ENCODE data around the gene TBC1D8.
A peak's percentile ranks its signal among the peaks of the same experiment; 100 is the strongest.

Gene TBC1D8

DNA sequence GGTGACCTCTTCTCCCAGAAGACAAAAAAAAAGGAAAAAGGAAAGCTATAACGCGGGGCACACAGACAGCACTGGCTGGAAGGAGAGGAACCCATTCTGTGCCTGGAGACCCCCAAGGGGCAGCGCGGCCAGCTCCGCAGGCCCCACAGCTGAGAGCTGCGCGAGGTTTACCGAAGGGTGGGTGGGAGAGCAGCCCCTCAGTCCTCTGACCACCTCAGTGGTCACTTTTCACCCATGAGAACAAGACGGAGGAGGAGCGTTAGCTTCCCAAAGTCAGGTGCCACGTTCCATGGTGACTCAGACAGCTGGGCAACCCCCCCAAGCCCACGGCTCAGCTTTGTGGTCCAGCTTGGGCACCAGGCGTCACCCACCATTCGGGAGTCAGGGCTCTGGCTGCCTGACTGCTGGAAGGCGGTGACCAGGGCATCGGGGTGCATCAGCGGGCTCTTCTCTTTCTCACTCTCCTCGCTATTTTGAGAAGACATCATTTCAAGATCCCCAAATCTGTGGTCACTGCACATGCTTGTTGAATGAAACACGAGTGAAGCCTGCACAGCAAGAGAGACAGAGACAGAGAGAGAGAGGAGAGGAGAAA lies 113.9 kb downstream of the TBC1D8 start:
- H3K9me3 ChIP-seq (ENCODE audit: control insufficient read depth, insufficient read depth, low read length): no peaks in the 10 kb centered on the region
- no peaks in the 10 kb centered on the region for H3K4me1 ChIP-seq (ENCODE audit: control insufficient read depth, insufficient read depth, low read length)
- H3K27me3 ChIP-seq (ENCODE audit: control insufficient read depth, insufficient read depth, low read length): no peaks in the 10 kb centered on the region
- H3K27ac ChIP-seq (ENCODE audit: low read depth, low read length): no peak overlapping the region
- peaks cover 38% of the 10 kb centered on the region for H3K36me3 ChIP-seq (ENCODE audit: control insufficient read depth, insufficient read depth, low read length)
- H3K9ac ChIP-seq (ENCODE audit: low read depth, low read length): no peak overlapping the region
- no peak overlapping the region for H3K4me3 ChIP-seq (ENCODE audit: low read depth, low read length)

DNA sequence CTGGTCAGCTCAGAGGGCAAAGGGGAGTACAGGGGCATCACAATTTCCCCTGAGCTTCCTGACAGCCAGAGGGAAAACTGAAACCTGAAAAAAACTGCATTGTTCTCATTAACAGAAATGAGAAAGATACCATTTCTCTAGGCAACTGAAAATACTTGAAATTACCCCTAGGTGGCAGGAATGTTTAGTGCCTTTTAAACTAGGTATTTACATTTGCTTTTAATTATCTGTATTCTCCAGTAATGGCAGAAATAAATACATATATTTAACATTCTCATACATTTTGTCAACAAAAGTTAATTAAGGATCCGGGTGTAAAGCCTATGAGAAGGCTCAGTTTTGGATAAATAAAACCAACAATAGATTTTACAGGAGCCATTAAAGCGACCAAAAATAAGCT lies 114.6 kb downstream of the TBC1D8 start:
- Histone ChIP-seq H3K36me3 (ENCODE audit: control insufficient read depth, insufficient read depth, low read length) (peaks cover 42% of the 10 kb centered on the region), H3K27ac (ENCODE audit: low read depth, low read length) (no peak overlapping the region), H3K9ac (ENCODE audit: low read depth, low read length) (no peak overlapping the region), H3K27me3 (ENCODE audit: control insufficient read depth, insufficient read depth, low read length) (no peaks in the 10 kb centered on the region), H3K9me3 (ENCODE audit: control insufficient read depth, insufficient read depth, low read length) (no peaks in the 10 kb centered on the region), H3K4me1 (ENCODE audit: control insufficient read depth, insufficient read depth, low read length) (no peaks in the 10 kb centered on the region), H3K4me3 (ENCODE audit: low read depth, low read length) (no peak overlapping the region)

DNA sequence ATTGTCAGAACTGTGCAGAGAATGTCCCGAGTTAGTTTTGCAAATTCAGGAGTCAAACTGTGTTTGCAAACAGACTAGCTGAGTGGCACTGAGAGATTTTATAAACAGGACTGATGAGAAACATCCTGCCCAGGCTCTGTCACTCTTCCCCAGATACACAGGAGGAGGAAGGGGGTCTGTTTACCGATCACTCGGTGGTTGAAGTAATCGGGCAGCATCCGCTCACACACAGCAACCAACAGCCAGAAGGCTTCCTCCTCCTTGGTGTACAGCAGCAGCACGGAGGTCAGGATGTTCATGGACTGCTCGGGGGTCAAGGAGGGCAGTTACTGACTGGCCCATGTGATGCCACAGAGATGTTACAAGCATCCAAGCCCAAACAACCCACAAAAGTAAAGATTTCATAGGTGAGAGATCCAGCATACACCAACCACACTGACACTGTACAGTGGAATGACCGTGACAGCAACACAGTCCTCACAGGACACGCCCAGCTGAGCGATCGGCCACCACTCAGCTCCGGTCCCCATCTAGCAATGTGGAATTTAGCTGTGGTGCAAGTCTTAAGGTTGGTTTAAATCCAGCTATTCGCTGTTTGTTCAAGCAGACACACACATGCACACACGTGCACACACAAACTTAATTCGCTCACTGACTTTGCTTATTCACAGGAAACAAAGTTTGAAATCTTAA lies 119.0 kb downstream of the TBC1D8 start:
- H3K36me3 ChIP-seq (ENCODE audit: control insufficient read depth, insufficient read depth, low read length): peaks cover 56% of the 10 kb centered on the region
- H3K4me1 ChIP-seq (ENCODE audit: control insufficient read depth, insufficient read depth, low read length): no peaks in the 10 kb centered on the region

DNA sequence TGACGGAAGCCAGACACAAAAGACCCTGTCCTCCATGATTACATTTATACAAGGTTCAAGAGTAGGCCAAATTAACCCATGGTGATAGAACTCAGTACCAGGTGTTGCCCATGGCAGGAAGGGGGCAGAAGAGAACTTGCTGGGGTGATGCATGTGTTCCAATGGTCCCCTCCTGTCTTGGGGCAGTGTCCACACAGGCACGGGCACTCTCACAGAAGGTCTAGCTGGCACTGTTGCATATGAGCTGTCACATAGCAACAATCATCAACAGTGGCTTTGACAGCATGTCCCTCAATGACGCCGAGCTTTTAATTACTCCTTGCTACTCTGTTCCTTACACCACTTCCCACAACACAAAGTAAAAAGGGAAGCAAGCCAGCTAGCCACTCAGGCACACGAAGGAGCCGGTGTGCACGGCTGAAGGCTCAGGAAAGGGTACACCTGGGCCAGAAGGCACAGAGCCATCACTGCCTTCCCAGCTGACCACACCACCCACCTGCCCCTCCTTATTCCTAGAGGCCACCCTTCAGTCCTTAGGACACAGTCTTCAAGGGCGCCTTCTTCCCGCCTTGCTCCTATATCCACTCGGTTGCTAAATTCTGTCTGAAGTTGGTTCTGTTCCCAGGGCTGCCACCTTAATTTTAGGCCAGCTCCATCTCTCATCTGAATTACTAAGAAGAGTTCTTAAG lies 120.2 kb downstream of the TBC1D8 start:
- no peak overlapping the region for H3K4me3 ChIP-seq (ENCODE audit: low read depth, low read length)
- no peaks in the 10 kb centered on the region for H3K9me3 ChIP-seq (ENCODE audit: control insufficient read depth, insufficient read depth, low read length)
- H3K27me3 ChIP-seq (ENCODE audit: control insufficient read depth, insufficient read depth, low read length): no peaks in the 10 kb centered on the region
- peaks cover 10% of the 10 kb centered on the region for H3K4me1 ChIP-seq (ENCODE audit: control insufficient read depth, insufficient read depth, low read length)
- H3K36me3 ChIP-seq (ENCODE audit: control insufficient read depth, insufficient read depth, low read length): peaks cover 56% of the 10 kb centered on the region
- no peak overlapping the region for H3K9ac ChIP-seq (ENCODE audit: low read depth, low read length)
- H3K27ac ChIP-seq (ENCODE audit: low read depth, low read length): no peak overlapping the region

More for the DNA sequence above, 119.0 kb downstream of the TBC1D8 start:
- Histone ChIP-seq H3K27me3 (ENCODE audit: control insufficient read depth, insufficient read depth, low read length) (no peaks in the 10 kb centered on the region), H3K27ac (ENCODE audit: low read depth, low read length) (no peak overlapping the region), H3K4me3 (ENCODE audit: low read depth, low read length) (no peak overlapping the region), H3K9ac (ENCODE audit: low read depth, low read length) (no peak overlapping the region), H3K9me3 (ENCODE audit: control insufficient read depth, insufficient read depth, low read length) (no peaks in the 10 kb centered on the region)

DNA sequence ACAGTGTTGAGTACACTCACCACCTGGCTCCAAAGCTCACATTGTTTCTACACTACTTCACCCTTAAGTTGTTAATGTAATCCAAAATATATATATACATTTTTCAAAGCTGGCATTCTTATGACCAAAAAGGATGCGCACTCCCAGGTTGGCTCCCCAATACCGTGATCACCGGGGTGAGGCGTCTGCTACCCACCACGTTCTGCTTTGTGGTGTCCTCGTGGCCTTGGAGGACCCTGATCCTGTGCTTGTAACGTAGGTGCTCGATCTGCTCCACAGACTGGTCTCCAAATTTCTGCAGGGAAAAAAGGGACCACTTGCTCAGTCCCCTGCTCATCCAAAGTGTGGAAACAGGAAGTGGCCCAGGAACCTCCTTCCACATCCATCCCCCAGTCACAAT lies 123.3 kb downstream of the TBC1D8 start:
- H3K27me3 ChIP-seq (ENCODE audit: control insufficient read depth, insufficient read depth, low read length): no peaks in the 10 kb centered on the region
- H3K36me3 ChIP-seq (ENCODE audit: control insufficient read depth, insufficient read depth, low read length): peaks cover 44% of the 10 kb centered on the region
- H3K9me3 ChIP-seq (ENCODE audit: control insufficient read depth, insufficient read depth, low read length): no peaks in the 10 kb centered on the region
- H3K9ac ChIP-seq (ENCODE audit: low read depth, low read length): no peak overlapping the region
- no peak overlapping the region for H3K4me3 ChIP-seq (ENCODE audit: low read depth, low read length)
- H3K27ac ChIP-seq (ENCODE audit: low read depth, low read length): no peak overlapping the region
- peaks cover 18% of the 10 kb centered on the region for H3K4me1 ChIP-seq (ENCODE audit: control insufficient read depth, insufficient read depth, low read length)

DNA sequence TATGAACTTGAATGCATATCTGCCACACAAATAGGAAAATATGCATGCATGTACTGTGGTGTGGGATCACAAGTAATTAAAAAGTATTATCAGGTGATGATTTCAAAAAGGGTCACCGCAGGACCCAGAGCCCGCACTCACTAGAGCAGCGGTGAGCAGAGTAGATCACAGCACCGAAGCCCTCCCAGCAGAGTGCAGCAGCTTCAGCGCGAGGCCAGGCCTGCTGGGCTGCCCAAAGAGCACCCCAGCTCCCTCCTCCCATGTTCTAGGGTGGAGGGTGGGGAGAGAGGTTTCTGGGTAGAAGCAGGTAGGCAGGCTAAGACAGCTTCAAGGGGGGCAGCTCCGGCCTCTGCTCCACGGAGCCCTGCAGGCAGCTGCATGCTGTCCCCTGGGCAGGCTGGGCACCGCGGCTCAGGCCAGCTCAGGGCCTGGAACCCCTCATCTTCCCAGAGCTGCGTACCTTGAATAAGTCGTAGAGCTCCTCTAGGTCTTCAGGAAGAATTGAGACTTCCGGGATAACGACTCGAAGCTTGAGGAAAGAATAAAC lies 124.2 kb downstream of the TBC1D8 start:
- Histone ChIP-seq H3K36me3 (ENCODE audit: control insufficient read depth, insufficient read depth, low read length) (peaks cover 42% of the 10 kb centered on the region), H3K27me3 (ENCODE audit: control insufficient read depth, insufficient read depth, low read length) (no peaks in the 10 kb centered on the region), H3K4me3 (ENCODE audit: low read depth, low read length) (no peak overlapping the region), H3K9me3 (ENCODE audit: control insufficient read depth, insufficient read depth, low read length) (no peaks in the 10 kb centered on the region), H3K4me1 (ENCODE audit: control insufficient read depth, insufficient read depth, low read length) (peaks cover 18% of the 10 kb centered on the region), H3K9ac (ENCODE audit: low read depth, low read length) (no peak overlapping the region), H3K27ac (ENCODE audit: low read depth, low read length) (peak overlapping the region; percentile 24)

DNA sequence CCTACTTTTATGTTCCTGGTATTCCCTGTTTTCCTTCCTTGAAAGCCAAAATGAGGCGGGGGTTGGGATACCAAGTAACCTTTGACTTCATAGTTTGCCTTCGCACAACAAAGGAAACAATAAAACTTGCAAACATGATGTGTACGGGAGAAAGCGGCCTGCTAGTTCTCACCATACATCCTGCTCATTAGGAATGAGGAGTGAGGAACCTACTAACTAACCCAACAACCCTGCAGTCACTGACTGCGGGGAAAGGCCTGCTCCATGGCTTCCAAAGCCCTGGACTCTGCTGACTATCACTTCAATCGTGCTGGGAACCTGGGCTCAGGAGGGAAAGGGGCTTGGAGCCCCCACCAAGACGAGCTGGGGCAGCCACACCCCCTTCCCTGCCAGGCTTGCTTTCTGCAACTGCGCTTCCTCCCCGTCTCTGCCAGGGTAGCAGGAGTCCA lies 124.9 kb downstream of the TBC1D8 start:
- Histone ChIP-seq H3K4me1 (ENCODE audit: control insufficient read depth, insufficient read depth, low read length) (peaks cover 18% of the 10 kb centered on the region), H3K36me3 (ENCODE audit: control insufficient read depth, insufficient read depth, low read length) (peaks cover 45% of the 10 kb centered on the region), H3K27me3 (ENCODE audit: control insufficient read depth, insufficient read depth, low read length) (no peaks in the 10 kb centered on the region), H3K9ac (ENCODE audit: low read depth, low read length) (no peak overlapping the region), H3K4me3 (ENCODE audit: low read depth, low read length) (no peak overlapping the region), H3K27ac (ENCODE audit: low read depth, low read length) (peak overlapping the region; percentile 62), H3K9me3 (ENCODE audit: control insufficient read depth, insufficient read depth, low read length) (no peaks in the 10 kb centered on the region)

DNA sequence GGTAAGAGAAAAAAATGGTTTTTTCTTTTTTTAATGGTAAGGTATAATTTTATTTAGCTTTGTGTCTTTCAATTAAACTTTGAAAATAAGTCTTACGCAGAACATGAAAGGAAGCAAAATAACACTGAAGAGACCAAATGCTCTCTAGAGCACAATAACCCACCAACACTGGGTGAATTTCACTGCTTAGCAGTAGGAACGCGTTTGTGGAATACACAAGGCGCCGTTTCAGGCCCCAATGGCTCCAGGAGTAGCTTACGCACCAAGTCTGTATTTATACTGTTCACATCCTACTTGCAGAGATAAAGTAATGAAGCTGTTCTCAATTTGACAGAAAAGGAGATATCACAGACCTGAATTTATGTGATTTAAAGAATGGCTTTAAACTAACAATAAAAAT lies 125.6 kb downstream of the TBC1D8 start:
- Histone ChIP-seq H3K4me1 (ENCODE audit: control insufficient read depth, insufficient read depth, low read length) (peaks cover 18% of the 10 kb centered on the region), H3K9me3 (ENCODE audit: control insufficient read depth, insufficient read depth, low read length) (no peaks in the 10 kb centered on the region), H3K36me3 (ENCODE audit: control insufficient read depth, insufficient read depth, low read length) (peaks cover 50% of the 10 kb centered on the region), H3K27ac (ENCODE audit: low read depth, low read length) (peak overlapping the region; percentile 62), H3K9ac (ENCODE audit: low read depth, low read length) (no peak overlapping the region), H3K27me3 (ENCODE audit: control insufficient read depth, insufficient read depth, low read length) (no peaks in the 10 kb centered on the region), H3K4me3 (ENCODE audit: low read depth, low read length) (no peak overlapping the region)

DNA sequence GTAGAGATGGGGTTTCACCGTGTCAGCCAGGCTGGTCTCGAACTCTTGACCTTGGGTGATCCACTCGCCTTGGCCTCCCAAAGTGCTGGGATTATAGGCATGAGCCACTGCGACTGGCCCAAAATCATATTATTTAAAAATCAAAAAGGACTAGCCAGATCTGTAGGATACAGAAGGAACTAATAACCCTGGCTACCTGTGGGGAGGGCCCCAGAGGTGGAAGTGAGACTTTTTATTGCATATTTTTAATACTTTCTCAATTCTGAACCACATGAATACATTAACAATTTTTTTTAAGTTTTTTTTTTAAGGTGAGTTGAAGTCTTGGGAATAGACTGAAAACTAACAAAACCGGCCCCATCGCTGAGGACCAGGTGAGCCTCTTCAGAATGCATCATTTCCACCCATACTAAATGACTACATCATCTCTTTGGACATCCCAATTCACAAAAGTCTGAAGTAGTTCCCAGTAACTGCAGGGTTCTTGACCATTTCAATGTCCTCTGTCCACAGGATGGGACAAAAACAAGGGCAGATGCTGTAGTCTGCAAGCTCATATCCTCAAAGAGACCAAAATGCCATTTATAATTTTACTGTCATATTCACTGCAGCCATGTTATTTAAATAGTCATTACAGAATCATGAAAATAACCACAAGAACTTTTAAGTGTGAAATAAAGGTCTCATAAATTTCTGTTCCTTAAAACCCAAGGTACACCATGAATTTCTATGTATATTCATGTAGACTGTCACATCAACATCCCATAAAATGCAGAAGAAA lies 127.7 kb downstream of the TBC1D8 start:
- Histone ChIP-seq H3K4me3 (ENCODE audit: low read depth, low read length) (no peak overlapping the region), H3K36me3 (ENCODE audit: control insufficient read depth, insufficient read depth, low read length) (peaks cover 54% of the 10 kb centered on the region), H3K9ac (ENCODE audit: low read depth, low read length) (no peak overlapping the region), H3K4me1 (ENCODE audit: control insufficient read depth, insufficient read depth, low read length) (peaks cover 18% of the 10 kb centered on the region), H3K27me3 (ENCODE audit: control insufficient read depth, insufficient read depth, low read length) (no peaks in the 10 kb centered on the region), H3K27ac (ENCODE audit: low read depth, low read length) (no peak overlapping the region), H3K9me3 (ENCODE audit: control insufficient read depth, insufficient read depth, low read length) (no peaks in the 10 kb centered on the region)

DNA sequence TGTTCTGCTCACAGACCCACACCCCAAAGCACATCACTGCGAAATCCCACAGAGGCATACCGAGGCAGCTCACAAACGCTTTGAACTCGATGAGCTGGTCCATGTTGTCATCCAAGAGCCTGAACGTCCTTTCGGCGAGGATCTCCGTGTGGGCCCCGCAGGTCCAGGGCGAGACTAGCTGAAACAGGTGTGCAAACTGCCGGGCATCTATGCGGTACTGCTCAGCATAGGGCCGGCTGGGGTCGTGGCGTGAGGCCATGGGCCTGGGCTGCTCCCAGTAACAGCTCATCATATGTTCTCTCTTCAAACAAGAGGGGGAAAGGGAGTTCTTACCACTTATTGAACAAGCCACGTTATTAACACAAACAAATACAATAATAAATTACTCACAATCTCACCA lies 129.0 kb downstream of the TBC1D8 start:
- Histone ChIP-seq H3K9me3 (ENCODE audit: control insufficient read depth, insufficient read depth, low read length) (no peaks in the 10 kb centered on the region), H3K27ac (ENCODE audit: low read depth, low read length) (no peak overlapping the region), H3K4me1 (ENCODE audit: control insufficient read depth, insufficient read depth, low read length) (peaks cover 18% of the 10 kb centered on the region), H3K36me3 (ENCODE audit: control insufficient read depth, insufficient read depth, low read length) (peaks cover 59% of the 10 kb centered on the region), H3K27me3 (ENCODE audit: control insufficient read depth, insufficient read depth, low read length) (no peaks in the 10 kb centered on the region), H3K9ac (ENCODE audit: low read depth, low read length) (no peak overlapping the region), H3K4me3 (ENCODE audit: low read depth, low read length) (no peak overlapping the region)

Measured in HUES48 (cell line).